SK-N-SH treated with all-trans-retinoic acid at 6 μM for 48 hours (cell line): ENCODE measurements around the gene ANKRD39.

Experiments
- ATAC-seq: fragments of 200-7000 bp; cut with Tn5 transposase; 3 replicates; pipeline ENCODE4 v1.9.1; 2020; ENCODE audit warnings: mild to moderate bottlenecking, moderate library complexity
- ARNTL ChIP-seq: fragments of 450-650 bp; formaldehyde crosslinking; IDR thresholded peaks from 2 replicates; pipeline ENCODE4 v1.5.0; 2020; ENCODE audit warnings: low read depth, mild to moderate bottlenecking, moderate library complexity, borderline replicate concordance
- BACH2 ChIP-seq: fragments of 250-450 bp; sonication (Bioruptor Pico); IDR thresholded peaks from 2 replicates; pipeline ENCODE4 v1.9.0; 2021; ENCODE audit warnings: mild to moderate bottlenecking, borderline replicate concordance
- CSDC2 ChIP-seq: fragments of 250-450 bp; sonication (Bioruptor Pico); IDR thresholded peaks from 2 replicates; pipeline ENCODE4 v1.5.0; 2020; ENCODE audit warnings: mild to moderate bottlenecking, moderate library complexity
- GLIS3 ChIP-seq: fragments of 250-450 bp; sonication (Bioruptor Pico); IDR thresholded peaks from 2 replicates; pipeline ENCODE4 v1.5.0; 2020; ENCODE audit warnings: mild to moderate bottlenecking, moderate library complexity
- ISL1 ChIP-seq: fragments of 250-450 bp; sonication (Bioruptor Pico); IDR thresholded peaks from 2 replicates; pipeline ENCODE4 v2.1.2; 2022; ENCODE audit warnings: mild to moderate bottlenecking, moderate library complexity
- OSR1 ChIP-seq: fragments of 250-450 bp; sonication (Bioruptor Pico); IDR thresholded peaks from 2 replicates; pipeline ENCODE4 v1.8.0; 2022; ENCODE audit warnings: moderate library complexity, mild to moderate bottlenecking, inconsistent platforms
- POU6F1 ChIP-seq: fragments of 250-450 bp; sonication (Bioruptor Pico); IDR thresholded peaks from 2 replicates; pipeline ENCODE4 v1.8.0; 2021; ENCODE audit warnings: low read depth, mild to moderate bottlenecking, moderate library complexity, borderline replicate concordance
- PPARA ChIP-seq: fragments of 250-450 bp; sonication (Bioruptor Pico); IDR thresholded peaks from 2 replicates; pipeline ENCODE4 v1.5.0; 2020; ENCODE audit warnings: mild to moderate bottlenecking, borderline replicate concordance
- RARB ChIP-seq: fragments of 250-450 bp; sonication (Bioruptor Pico); IDR thresholded peaks from 2 replicates; pipeline ENCODE4 v1.8.0; 2021; ENCODE audit warnings: mild to moderate bottlenecking, moderate library complexity
- SNAI2 ChIP-seq: fragments of 250-450 bp; sonication (Bioruptor Pico); IDR thresholded peaks from 2 replicates; pipeline ENCODE4 v1.5.0; 2020; ENCODE audit warnings: mild to moderate bottlenecking, moderate library complexity
- TCF4 ChIP-seq: fragments of 250-450 bp; sonication (Bioruptor Pico); IDR thresholded peaks from 2 replicates; pipeline ENCODE4 v1.8.0; 2021; ENCODE audit warnings: mild to moderate bottlenecking, moderate library complexity, borderline replicate concordance
- TOX ChIP-seq: fragments of 250-450 bp; sonication (Bioruptor Pico); IDR thresholded peaks from 2 replicates; pipeline ENCODE4 v1.8.0; 2021; ENCODE audit warnings: mild to moderate bottlenecking, moderate library complexity, borderline replicate concordance
- TSHZ2 ChIP-seq: fragments of 250-450 bp; sonication (Bioruptor Pico); IDR thresholded peaks from 2 replicates; pipeline ENCODE4 v1.5.0; 2020; ENCODE audit warnings: mild to moderate bottlenecking, moderate library complexity
- ZC3H10 ChIP-seq: fragments of 250-450 bp; sonication (Bioruptor Pico); IDR thresholded peaks from 2 replicates; pipeline ENCODE4 v1.5.1; 2021; ENCODE audit warnings: mild to moderate bottlenecking, moderate library complexity
- ZFP3 ChIP-seq: fragments of 250-450 bp; sonication (Bioruptor Pico); IDR thresholded peaks from 2 replicates; pipeline ENCODE4 v1.5.0; 2020; ENCODE audit warnings: mild to moderate bottlenecking, moderate library complexity
- ZFP30 ChIP-seq: fragments of 450-650 bp; formaldehyde crosslinking; IDR thresholded peaks from 2 replicates; pipeline ENCODE4 v1.5.0; 2022; ENCODE audit warnings: mild to moderate bottlenecking, moderate library complexity
- ZNF565 ChIP-seq: fragments of 450-650 bp; formaldehyde crosslinking; conservative IDR thresholded peaks from 2 replicates; pipeline ENCODE4 v1.5.0; 2020; ENCODE audit warnings: low read depth, mild to moderate bottlenecking, moderate library complexity
- ZNF8 ChIP-seq: fragments of 450-650 bp; formaldehyde crosslinking; IDR thresholded peaks from 2 replicates; pipeline ENCODE4 v1.5.0; 2020; ENCODE audit warnings: mild to moderate bottlenecking, moderate library complexity
- TF ChIP-seq, protein P1 (sequence below): fragments of 250-450 bp; sonication (Bioruptor Pico); IDR thresholded peaks from 2 replicates; pipeline ENCODE4 v1.8.0; 2020; ENCODE audit warnings: mild to moderate bottlenecking, moderate library complexity, borderline replicate concordance
- TF ChIP-seq, protein P2 (sequence below): fragments of 250-450 bp; sonication (Bioruptor Pico); IDR thresholded peaks from 2 replicates; pipeline ENCODE4 v1.5.1; 2020; ENCODE audit warnings: low read depth, mild to moderate bottlenecking, moderate library complexity
- TF ChIP-seq, protein P3 (sequence below): fragments of 250-450 bp; sonication (Bioruptor Pico); IDR thresholded peaks from 2 replicates; pipeline ENCODE4 v1.5.1; 2021; ENCODE audit warnings: mild to moderate bottlenecking, moderate library complexity

ANKRD39 gene

GRCh38 chr2:96861074-96861473, 3.3 kb upstream of the ANKRD39 start:
- ATAC-seq, result no peak
- TF ChIP-seq PPARA (CRISPR knock-in tag) (no peak), ISL1 (CRISPR knock-in tag) (no peak), TCF4 (CRISPR knock-in tag) (no peak), CSDC2 (CRISPR knock-in tag) (no peak), BACH2 (CRISPR knock-in tag) (no peak), RARB (no peak), OSR1 (CRISPR knock-in tag) (no peak), ZNF8 (CRISPR knock-in tag) (no peak), SNAI2 (CRISPR knock-in tag) (no peak), ZC3H10 (CRISPR knock-in tag) (no peak)

- TF ChIP-seq, protein P1, sequence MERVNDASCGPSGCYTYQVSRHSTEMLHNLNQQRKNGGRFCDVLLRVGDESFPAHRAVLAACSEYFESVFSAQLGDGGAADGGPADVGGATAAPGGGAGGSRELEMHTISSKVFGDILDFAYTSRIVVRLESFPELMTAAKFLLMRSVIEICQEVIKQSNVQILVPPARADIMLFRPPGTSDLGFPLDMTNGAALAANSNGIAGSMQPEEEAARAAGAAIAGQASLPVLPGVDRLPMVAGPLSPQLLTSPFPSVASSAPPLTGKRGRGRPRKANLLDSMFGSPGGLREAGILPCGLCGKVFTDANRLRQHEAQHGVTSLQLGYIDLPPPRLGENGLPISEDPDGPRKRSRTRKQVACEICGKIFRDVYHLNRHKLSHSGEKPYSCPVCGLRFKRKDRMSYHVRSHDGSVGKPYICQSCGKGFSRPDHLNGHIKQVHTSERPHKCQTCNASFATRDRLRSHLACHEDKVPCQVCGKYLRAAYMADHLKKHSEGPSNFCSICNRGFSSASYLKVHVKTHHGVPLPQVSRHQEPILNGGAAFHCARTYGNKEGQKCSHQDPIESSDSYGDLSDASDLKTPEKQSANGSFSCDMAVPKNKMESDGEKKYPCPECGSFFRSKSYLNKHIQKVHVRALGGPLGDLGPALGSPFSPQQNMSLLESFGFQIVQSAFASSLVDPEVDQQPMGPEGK (CRISPR knock-in tag), result no peak
- TF ChIP-seq, protein P2, sequence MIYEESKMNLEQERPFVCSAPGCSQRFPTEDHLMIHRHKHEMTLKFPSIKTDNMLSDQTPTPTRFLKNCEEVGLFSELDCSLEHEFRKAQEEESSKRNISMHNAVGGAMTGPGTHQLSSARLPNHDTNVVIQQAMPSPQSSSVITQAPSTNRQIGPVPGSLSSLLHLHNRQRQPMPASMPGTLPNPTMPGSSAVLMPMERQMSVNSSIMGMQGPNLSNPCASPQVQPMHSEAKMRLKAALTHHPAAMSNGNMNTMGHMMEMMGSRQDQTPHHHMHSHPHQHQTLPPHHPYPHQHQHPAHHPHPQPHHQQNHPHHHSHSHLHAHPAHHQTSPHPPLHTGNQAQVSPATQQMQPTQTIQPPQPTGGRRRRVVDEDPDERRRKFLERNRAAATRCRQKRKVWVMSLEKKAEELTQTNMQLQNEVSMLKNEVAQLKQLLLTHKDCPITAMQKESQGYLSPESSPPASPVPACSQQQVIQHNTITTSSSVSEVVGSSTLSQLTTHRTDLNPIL, result no peak
- TF ChIP-seq, protein P3, sequence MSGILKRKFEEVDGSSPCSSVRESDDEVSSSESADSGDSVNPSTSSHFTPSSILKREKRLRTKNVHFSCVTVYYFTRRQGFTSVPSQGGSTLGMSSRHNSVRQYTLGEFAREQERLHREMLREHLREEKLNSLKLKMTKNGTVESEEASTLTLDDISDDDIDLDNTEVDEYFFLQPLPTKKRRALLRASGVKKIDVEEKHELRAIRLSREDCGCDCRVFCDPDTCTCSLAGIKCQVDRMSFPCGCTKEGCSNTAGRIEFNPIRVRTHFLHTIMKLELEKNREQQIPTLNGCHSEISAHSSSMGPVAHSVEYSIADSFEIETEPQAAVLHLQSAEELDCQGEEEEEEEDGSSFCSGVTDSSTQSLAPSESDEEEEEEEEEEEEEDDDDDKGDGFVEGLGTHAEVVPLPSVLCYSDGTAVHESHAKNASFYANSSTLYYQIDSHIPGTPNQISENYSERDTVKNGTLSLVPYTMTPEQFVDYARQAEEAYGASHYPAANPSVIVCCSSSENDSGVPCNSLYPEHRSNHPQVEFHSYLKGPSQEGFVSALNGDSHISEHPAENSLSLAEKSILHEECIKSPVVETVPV, result no peak
- no peak for TF ChIP-seq ARNTL (CRISPR knock-in tag)
- TF ChIP-seq GLIS3 (CRISPR knock-in tag), result no peak
- TF ChIP-seq TCF4 (CRISPR knock-in tag), result no peak
- no peak for TF ChIP-seq ZFP30 (CRISPR knock-in tag)
- TF ChIP-seq TSHZ2, result no peak
- TF ChIP-seq ZNF8 (CRISPR knock-in tag), result no peak
- no peak for TF ChIP-seq OSR1 (CRISPR knock-in tag)
- no peak for TF ChIP-seq ZFP3 (CRISPR knock-in tag)
- TF ChIP-seq PPARA (CRISPR knock-in tag), result no peak
- TF ChIP-seq ZC3H10 (CRISPR knock-in tag), result no peak
- TF ChIP-seq POU6F1, result no peak
- TF ChIP-seq ZNF565 (CRISPR knock-in tag), result no peak
- TF ChIP-seq ISL1 (CRISPR knock-in tag), result no peak
- TF ChIP-seq BACH2 (CRISPR knock-in tag), result no peak
- no peak for TF ChIP-seq CSDC2 (CRISPR knock-in tag)
- no peak for TF ChIP-seq SNAI2 (CRISPR knock-in tag)
- TF ChIP-seq TOX (CRISPR knock-in tag), result no peak
- ATAC-seq, result no peak
These were observed 2.5 kb upstream of the ANKRD39 start for GRCh38 chr2:96860065-96861029.
